Measurements from ENCODE around the gene GLE1.
"Not testable (repeated sequence)": the region's sequence is repeated elsewhere in the genome, so short reads cannot be mapped to it uniquely, and the experiment has no call there.

Gene GLE1

GRCh38 chr9:128505906-128506305 lies 1.4 kb downstream of the GLE1 start:
- not testable (repeated sequence) for H3K27ac Mint-ChIP-seq
- H3K4me1 Mint-ChIP-seq = peaks cover 15 to 25% of the 10 kb centered on the region in 2 donors

DNA sequence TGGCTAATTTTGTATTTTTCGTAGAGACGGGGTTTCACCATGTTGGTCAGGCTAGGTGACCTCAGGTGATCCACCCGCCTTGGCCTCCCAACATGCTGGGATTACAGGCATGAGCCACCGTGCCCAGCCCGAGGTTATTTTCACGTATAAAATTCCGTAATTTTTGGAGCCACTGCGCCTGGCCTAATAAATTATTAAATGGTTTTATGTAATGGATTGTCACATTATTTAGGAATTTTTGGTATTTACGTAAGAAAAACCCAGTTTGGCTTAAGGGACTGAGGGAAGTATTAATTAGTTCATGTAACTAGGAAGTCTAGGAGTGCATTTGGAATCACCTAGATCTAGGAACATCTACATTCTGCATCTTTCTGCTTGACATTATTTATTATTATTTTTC lies 8.3 kb downstream of the GLE1 start:
- ATAC-seq (replicated peaks) (no peak), DNase-seq (no peak)
- Mint-ChIP-seq H3K27ac (no peak overlapping the region), H3K4me3 (no peak overlapping the region), H3K27me3 (no peaks in the 10 kb centered on the region), H3K4me1 (peaks cover 12 to 19% of the 10 kb centered on the region in 2 donors), H3K9me3 (no peaks in the 10 kb centered on the region), H3K36me3 (peaks cover 33 to 40% of the 10 kb centered on the region in 2 donors)

More at GRCh38 chr9:128505906-128506305, 1.4 kb downstream of the GLE1 start:
- not testable (repeated sequence) for DNase-seq; H3K9me3 Mint-ChIP-seq; H3K27me3 Mint-ChIP-seq; ATAC-seq (replicated peaks)
- peak overlapping the region; percentile 91 to 99 for H3K4me3 Mint-ChIP-seq
- peaks cover 9 to 25% of the 10 kb centered on the region in 2 donors for H3K36me3 Mint-ChIP-seq

- DNase-seq (no peak), ATAC-seq (replicated peaks) (no peak)
- Mint-ChIP-seq H3K36me3 (peaks cover 54 to 55% of the 10 kb centered on the region in 2 donors), H3K4me3 (no peak overlapping the region), H3K4me1 (no peaks in the 10 kb centered on the region), H3K9me3 (no peaks in the 10 kb centered on the region), H3K27me3 (no peaks in the 10 kb centered on the region), H3K27ac (no peak overlapping the region)
These were observed 17.4 kb downstream of the GLE1 start for GRCh38 chr9:128521956-128522355.

GRCh38 chr9:128523199-128523925 lies 18.8 kb downstream of the GLE1 start:
- no peaks in the 10 kb centered on the region for H3K27me3 Mint-ChIP-seq
- H3K4me1 Mint-ChIP-seq = no peaks in the 10 kb centered on the region
- peaks cover 43 to 45% of the 10 kb centered on the region in 2 donors for H3K36me3 Mint-ChIP-seq
- H3K4me3 Mint-ChIP-seq = no peak overlapping the region
- ATAC-seq (replicated peaks) (no peak), DNase-seq (no peak)
- no peaks in the 10 kb centered on the region for H3K9me3 Mint-ChIP-seq
- H3K27ac Mint-ChIP-seq = no peak overlapping the region

GRCh38 chr9:128526720-128527119 lies 22.2 kb downstream of the GLE1 start:
- H3K27me3 Mint-ChIP-seq = no peaks in the 10 kb centered on the region
- H3K9me3 Mint-ChIP-seq = no peaks in the 10 kb centered on the region
- no peak overlapping the region for H3K4me3 Mint-ChIP-seq
- DNase-seq (no peak), ATAC-seq (replicated peaks) (no peak)
- H3K4me1 Mint-ChIP-seq = no peaks in the 10 kb centered on the region
- H3K27ac Mint-ChIP-seq = no peak overlapping the region
- peaks cover 37 to 41% of the 10 kb centered on the region in 2 donors for H3K36me3 Mint-ChIP-seq

GRCh38 chr9:128528445-128529160 lies 24.1 kb downstream of the GLE1 start:
- ATAC-seq (replicated peaks) (no peak), DNase-seq (no peak)
- peaks cover 31 to 34% of the 10 kb centered on the region in 2 donors for H3K36me3 Mint-ChIP-seq

DNA sequence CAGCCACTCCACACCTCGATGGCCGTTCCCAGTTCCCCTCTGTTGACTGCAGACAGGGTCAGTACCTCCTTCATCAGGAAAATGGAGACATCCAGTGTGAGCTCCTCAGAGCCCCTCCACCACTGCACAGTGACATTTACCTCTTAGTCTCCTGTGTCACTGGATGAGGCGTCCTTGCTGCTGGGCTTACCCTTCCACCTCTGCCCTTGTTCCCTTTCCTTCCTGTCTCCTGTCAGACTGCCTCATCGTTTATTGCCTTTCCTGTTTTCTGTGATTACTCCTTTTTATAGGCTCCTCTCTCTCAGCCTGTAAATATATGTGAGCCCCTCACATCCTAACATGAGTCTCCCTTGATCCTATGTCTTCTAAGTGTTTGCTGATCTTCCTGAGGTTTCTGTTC lies 24.7 kb downstream of the GLE1 start:
- H3K36me3 Mint-ChIP-seq = peaks cover 36 to 39% of the 10 kb centered on the region in 2 donors
- no peak overlapping the region for H3K27ac Mint-ChIP-seq
- H3K9me3 Mint-ChIP-seq = no peaks in the 10 kb centered on the region
- no peaks in the 10 kb centered on the region for H3K4me1 Mint-ChIP-seq
- ATAC-seq (replicated peaks) (no peak), DNase-seq (no peak)
- no peaks in the 10 kb centered on the region for H3K27me3 Mint-ChIP-seq
- no peak overlapping the region for H3K4me3 Mint-ChIP-seq

More at GRCh38 chr9:128528445-128529160, 24.1 kb downstream of the GLE1 start:
- H3K4me1 Mint-ChIP-seq = no peaks in the 10 kb centered on the region
- H3K27ac Mint-ChIP-seq = no peak overlapping the region
- no peaks in the 10 kb centered on the region for H3K9me3 Mint-ChIP-seq
- H3K4me3 Mint-ChIP-seq = no peak overlapping the region
- no peaks in the 10 kb centered on the region for H3K27me3 Mint-ChIP-seq

- no peak overlapping the region for H3K27ac Mint-ChIP-seq
These were observed 28.1 kb downstream of the GLE1 start for GRCh38 chr9:128532581-128532980.

GRCh38 chr9:128540634-128541360 lies 36.3 kb downstream of the GLE1 start:
- H3K4me3 Mint-ChIP-seq = no peak overlapping the region
- H3K36me3 Mint-ChIP-seq = peaks cover 30 to 44% of the 10 kb centered on the region in 2 donors
- H3K4me1 Mint-ChIP-seq = no peaks in the 10 kb centered on the region
- H3K27ac Mint-ChIP-seq = no peak overlapping the region
- no peaks in the 10 kb centered on the region for H3K9me3 Mint-ChIP-seq
- ATAC-seq (replicated peaks) (no peak), DNase-seq (no peak)
- H3K27me3 Mint-ChIP-seq = no peaks in the 10 kb centered on the region

More at GRCh38 chr9:128532581-128532980, 28.1 kb downstream of the GLE1 start:
- no peaks in the 10 kb centered on the region for H3K27me3 Mint-ChIP-seq
- H3K36me3 Mint-ChIP-seq = peaks cover 33 to 35% of the 10 kb centered on the region in 2 donors
- DNase-seq = no peak
- ATAC-seq (replicated peaks) = no peak
- no peak overlapping the region for H3K4me3 Mint-ChIP-seq
- H3K9me3 Mint-ChIP-seq = no peaks in the 10 kb centered on the region
- no peaks in the 10 kb centered on the region for H3K4me1 Mint-ChIP-seq

DNA sequence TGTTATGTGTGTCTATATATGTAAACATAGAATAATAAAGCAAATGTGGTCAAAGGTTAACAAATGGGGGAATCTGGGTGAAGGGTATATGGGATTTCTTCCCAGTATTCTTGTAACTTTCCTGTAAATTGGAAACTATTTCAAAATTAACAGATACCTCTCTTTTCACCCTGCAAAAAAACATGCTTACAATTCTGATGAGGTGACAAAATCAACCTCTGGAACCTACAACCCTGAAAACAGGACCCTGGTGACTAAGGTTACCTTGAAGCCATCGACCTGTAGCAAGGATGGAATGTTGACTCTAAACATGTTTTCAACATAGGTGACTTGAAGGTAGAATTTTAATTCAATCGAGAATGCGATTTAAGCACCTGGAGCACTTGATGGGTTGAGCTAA lies 42.0 kb downstream of the GLE1 start:
- H3K27ac Mint-ChIP-seq = no peak overlapping the region
- peaks cover 2 to 9% of the 10 kb centered on the region in 2 donors for H3K4me1 Mint-ChIP-seq
- no peak for DNase-seq
- peaks cover 14% of the 10 kb centered on the region in 2 donors for H3K36me3 Mint-ChIP-seq
- no peak overlapping the region for H3K4me3 Mint-ChIP-seq
- no peaks in the 10 kb centered on the region for H3K9me3 Mint-ChIP-seq
- H3K27me3 Mint-ChIP-seq = no peaks in the 10 kb centered on the region
- no peak for ATAC-seq (replicated peaks)

DNA sequence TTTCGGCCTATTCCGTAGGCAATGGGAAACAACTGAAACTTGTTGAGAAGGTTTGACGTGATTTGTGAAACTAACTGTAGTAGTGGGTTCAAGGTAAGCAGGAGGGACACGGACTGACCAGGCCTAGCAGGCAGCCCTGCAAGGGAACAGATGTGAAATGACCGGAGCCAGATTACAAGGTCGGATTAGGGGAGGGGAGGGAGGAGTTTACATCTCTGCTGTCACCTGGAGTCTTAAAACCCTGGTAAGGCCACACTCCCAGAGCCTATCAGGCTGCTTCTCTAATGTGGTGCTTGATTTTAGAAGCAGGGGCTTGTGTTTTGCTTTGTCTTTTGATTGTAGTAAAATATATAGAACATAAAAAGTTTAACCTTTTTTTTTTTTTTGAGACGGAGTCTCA lies 44.4 kb downstream of the GLE1 start:
- DNase-seq (no peak), ATAC-seq (replicated peaks) (no peak)
- Mint-ChIP-seq H3K27ac (no peak overlapping the region), H3K4me3 (no peak overlapping the region), H3K4me1 (peaks cover 8 to 15% of the 10 kb centered on the region in 2 donors), H3K36me3 (no peaks in the 10 kb centered on the region), H3K27me3 (no peaks in the 10 kb centered on the region), H3K9me3 (no peaks in the 10 kb centered on the region)

- DNase-seq = no peak
- no peak for ATAC-seq (replicated peaks)
These were observed 45.7 kb downstream of the GLE1 start for GRCh38 chr9:128550226-128550625.

DNA sequence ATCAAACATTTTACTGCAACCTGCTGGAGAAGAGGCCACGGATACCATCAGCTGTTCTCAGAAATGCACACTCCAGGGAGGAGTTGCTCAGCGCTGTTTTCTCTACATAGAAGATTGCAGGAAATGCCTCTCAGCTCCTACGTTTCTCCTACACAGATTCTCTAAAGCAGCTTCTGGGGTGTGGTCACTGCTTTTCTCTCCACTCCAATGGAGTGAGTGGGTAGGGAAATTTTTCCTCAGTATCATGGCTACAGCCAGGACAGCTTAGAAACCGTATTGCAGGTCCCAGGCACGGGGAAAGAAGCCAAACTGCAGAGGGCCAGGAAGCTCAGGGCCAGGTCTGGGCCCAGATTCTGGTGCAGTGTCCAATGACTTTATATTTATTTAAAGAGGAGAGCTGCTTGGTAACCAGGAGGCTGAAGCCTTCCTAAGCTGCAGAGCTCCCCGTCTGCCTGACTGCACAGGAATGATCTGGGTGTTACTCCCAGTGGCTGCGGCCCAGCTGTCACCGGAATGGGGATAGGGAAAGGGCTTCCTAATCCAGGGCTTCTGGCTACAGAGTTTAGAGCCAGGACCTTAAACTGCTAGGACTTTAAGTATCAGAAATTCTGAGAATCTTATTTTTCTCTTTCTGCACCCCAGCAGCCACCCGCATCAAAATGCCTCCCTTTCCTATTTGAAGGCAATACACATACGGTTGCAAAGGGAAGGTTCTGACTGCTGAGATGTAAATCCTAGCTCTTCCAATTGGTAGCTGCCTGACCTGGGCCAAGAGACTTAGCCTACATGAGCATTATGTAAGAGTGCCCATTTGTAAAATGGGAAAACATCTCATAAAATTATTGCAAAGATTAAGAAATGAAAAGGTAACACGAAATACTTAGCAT lies 46.5 kb downstream of the GLE1 start:
- no peak for ATAC-seq (replicated peaks)
- Mint-ChIP-seq H3K27me3 (no peaks in the 10 kb centered on the region), H3K4me1 (peaks cover 8 to 15% of the 10 kb centered on the region in 2 donors), H3K27ac (no peak overlapping the region), H3K36me3 (no peaks in the 10 kb centered on the region), H3K4me3 (no peak overlapping the region), H3K9me3 (no peaks in the 10 kb centered on the region)
- no peak for DNase-seq

More at GRCh38 chr9:128550226-128550625, 45.7 kb downstream of the GLE1 start:
- Mint-ChIP-seq H3K4me1 (peaks cover 8 to 15% of the 10 kb centered on the region in 2 donors), H3K4me3 (no peak overlapping the region), H3K36me3 (no peaks in the 10 kb centered on the region), H3K27me3 (no peaks in the 10 kb centered on the region), H3K27ac (no peak overlapping the region), H3K9me3 (no peaks in the 10 kb centered on the region)

All from stimulated activated naive B cell treated with anti-CD40 and anti-IgM and Interleukin-4, amounts not matched to agents 10 μg/mL and 1 μg/mL and 100 μg/mL, for 72 hours (primary cell).